ENCODE measurements around the gene PRKCH.

DNA sequence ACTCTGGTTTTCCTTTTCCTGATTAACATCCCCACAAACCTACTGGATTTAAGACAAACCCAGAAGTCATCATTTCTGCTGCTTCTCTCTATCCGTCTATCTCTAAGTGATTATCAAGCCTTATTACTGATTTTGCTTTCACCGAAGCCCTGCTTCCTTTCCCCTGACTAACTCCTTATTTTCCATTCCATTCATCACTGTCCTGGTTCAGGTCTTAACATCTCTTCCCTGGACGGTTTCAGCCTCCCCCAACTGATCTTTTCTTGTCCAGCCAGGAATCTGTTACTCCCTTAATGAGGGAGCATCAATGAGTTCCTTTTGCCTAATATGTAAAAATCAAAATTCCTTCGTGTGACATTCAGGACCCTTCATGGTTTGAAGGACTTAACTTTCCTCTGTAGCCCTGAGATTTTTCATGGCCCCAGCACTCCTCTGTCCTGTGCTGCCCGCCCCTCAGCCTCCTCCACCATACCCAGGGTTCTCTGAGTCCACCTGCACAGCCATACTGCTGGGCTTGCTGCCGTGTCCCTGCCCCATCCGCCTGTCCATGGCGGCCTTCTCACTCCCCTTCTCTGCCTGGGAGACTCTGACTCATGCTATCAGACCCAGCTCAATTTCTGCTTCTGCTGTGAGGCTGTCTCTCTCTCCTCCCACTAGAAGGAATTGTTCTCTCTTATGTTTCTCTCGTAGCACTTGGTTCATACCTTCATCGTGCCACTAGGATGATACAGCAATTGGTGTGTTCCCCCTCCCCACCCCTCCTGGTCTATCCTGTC is 206.1 kb downstream of the PRKCH start:
- TF ChIP-seq POLR2A (IDR thresholded peaks at IDR 0.05): no peak
- TF ChIP-seq CTCF (IDR thresholded peaks at IDR 0.05): no peak
- no peak for TF ChIP-seq POLR2AphosphoS5 (IDR thresholded peaks at IDR 0.05)
